NT2/D1 (cell line): ENCODE measurements around the gene FAM174C.
A peak's percentile ranks its signal among the peaks of the same experiment; 100 is the strongest.

Experiments
- DNase-seq: peaks from one replicate; pipeline ENCODE4 v3.0.0-alpha.2; 2011; ENCODE audit warnings: low read depth, low spot score
- H3K27me3 ChIP-seq: 2 replicates; pipeline ENCODE4 v1.6.0; 2011; ENCODE audit warnings: mild to moderate bottlenecking; ENCODE audit not compliant: insufficient read length, insufficient read depth
- H3K36me3 ChIP-seq: 2 replicates; pipeline ENCODE4 v1.6.1; 2011; ENCODE audit warnings: mild to moderate bottlenecking, low read length, mixed read lengths; ENCODE audit not compliant: insufficient read depth, insufficient read length
- H3K4me1 ChIP-seq: 2 replicates; pipeline ENCODE4 v1.5.1; 2011; ENCODE audit not compliant: insufficient read depth, insufficient read length
- H3K4me3 ChIP-seq: 2 replicates; pipeline ENCODE4 v1.5.1; 2011; ENCODE audit warnings: low read depth; ENCODE audit not compliant: insufficient read length
- H3K9ac ChIP-seq: 2 replicates; pipeline ENCODE4 v1.6.0; 2011; ENCODE audit warnings: low read depth; ENCODE audit not compliant: insufficient read length
- H3K9me3 ChIP-seq: 2 replicates; pipeline ENCODE4 v1.5.1; 2011; ENCODE audit warnings: mild to moderate bottlenecking, low read length; ENCODE audit not compliant: insufficient read depth
- SUZ12 ChIP-seq: IDR thresholded peaks from 2 replicates; pipeline ENCODE4 v1.6.1; 2011; ENCODE audit not compliant: insufficient read length, insufficient read depth; ENCODE audit errors: extremely low read depth
- YY1 ChIP-seq: IDR thresholded peaks from 2 replicates; pipeline ENCODE4 v1.6.1; 2011; ENCODE audit not compliant: insufficient read length, insufficient read depth
- ZNF274 ChIP-seq: IDR thresholded peaks from 2 replicates; pipeline ENCODE4 v1.6.1; 2011; ENCODE audit warnings: mild to moderate bottlenecking, low read depth, low read length

Gene FAM174C

DNA sequence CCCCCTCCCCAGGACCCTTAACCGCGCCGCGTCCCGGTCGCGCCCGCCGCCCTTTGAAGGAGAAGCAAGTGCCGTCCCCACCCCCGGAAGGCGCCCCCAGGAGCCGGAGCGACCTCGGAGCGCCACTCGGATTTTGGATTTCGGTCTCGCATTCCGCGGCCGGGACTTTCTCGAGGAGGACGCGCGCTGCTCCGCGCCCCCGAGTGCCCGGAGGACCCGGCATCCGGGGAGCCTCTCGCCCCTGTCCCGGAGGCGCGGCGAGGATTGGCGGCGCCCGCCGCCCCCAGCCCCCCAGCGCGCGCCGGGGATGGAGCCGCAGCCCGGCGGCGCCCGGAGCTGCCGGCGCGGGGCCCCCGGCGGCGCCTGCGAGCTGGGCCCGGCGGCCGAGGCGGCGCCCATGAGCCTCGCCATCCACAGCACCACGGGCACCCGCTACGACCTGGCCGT is 25.3 kb upstream of the FAM174C start:
- H3K27me3 ChIP-seq = no peaks in the 10 kb centered on the region
- H3K9me3 ChIP-seq = no peaks in the 10 kb centered on the region
- no peak for TF ChIP-seq SUZ12
- TF ChIP-seq ZNF274 = no peak
- no peak for TF ChIP-seq YY1
- H3K9ac ChIP-seq = peak overlapping the region; percentile 92
- H3K36me3 ChIP-seq = peaks cover 44% of the 10 kb centered on the region
- DNase-seq = no peak
- H3K4me3 ChIP-seq = peak overlapping the region; percentile 92
- peaks cover 28% of the 10 kb centered on the region for H3K4me1 ChIP-seq

DNA sequence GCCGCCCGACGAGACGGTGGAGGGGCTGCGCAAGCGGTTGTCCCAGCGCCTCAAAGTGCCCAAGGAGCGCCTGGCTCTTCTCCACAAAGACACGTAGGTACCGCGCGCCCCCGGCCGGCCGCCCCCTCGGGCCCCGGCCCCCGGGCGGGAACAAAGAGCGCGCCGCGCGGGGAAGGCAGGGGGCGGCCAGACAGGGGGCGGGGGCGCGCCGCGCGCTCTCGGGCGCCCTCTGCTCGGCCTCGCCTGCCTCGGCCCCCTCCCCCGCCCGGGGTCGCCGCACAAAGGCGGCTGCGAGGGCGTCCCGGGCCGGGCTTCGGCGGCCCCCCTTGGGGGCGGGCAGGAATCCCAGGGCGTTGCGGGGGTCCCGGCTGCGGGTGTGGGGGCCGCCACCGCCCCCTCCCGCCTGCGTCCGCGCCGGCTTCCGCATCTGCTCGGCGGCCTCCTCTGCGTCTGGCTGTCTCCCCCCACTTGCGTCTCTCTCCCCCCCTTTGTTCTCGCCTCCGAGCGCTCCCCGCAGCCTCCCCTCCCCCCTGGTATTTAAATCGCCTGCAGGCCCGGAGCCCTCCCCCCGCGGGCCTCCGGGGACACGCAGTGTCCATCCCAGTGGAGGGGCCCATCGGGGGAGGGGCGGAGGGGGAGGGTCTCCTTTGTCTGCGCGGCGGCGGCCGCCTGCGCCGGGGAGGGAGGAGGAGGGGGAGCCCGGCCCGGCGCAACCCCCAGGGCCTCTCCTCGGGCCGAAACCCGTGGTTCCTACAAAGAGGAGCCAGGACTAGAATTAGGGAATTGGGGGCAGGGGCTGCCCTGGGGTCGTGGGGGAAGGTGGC is 24.7 kb upstream of the FAM174C start:
- H3K27me3 ChIP-seq = no peaks in the 10 kb centered on the region
- DNase-seq = peak; percentile 91
- H3K9ac ChIP-seq = peak overlapping the region; percentile 96
- peaks cover 29% of the 10 kb centered on the region for H3K4me1 ChIP-seq
- TF ChIP-seq YY1 (no peak), ZNF274 (no peak), SUZ12 (no peak)
- peak overlapping the region; percentile 92 for H3K4me3 ChIP-seq
- H3K9me3 ChIP-seq = no peaks in the 10 kb centered on the region
- H3K36me3 ChIP-seq = peaks cover 45% of the 10 kb centered on the region

DNA sequence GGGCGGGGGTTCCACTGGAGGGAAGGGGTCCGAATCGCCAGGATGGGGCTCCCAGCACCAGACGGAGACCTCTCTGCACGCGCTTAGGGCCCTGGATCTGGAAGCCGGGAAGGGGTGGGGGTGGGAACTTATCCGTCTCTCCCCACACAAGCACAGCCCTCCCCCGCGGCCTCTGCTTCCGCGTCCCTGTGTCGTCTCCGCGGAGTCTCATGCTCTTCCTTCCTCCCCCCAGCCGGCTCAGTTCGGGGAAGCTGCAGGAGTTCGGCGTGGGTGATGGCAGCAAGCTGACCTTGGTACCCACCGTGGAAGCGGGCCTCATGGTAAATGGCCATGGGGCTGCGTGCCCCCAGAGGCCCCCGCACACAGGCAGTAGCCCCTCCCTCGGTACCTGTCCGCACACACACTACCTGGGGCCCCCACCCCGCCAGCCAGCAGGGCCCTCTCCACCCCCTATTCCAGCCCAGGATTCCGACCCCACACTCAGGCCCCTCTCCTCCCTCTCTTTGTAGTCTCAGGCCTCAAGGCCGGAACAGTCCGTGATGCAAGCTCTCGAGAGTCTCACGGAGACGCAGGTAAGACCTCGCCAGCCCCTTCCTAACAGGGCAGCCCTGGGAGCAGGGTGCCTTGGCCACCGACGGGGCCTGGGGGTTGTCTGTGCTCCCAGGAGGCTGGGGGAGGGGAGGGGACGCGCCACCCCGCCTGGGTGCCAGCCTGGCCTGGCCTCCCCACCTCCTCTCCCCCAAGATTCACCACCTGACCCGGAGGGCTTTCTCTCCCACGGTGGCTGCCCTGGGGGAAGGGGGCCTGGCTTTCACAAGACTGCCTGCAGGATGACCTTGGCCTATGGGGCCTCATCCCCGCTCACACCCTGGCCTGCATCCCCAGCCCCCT is 23.8 kb upstream of the FAM174C start:
- H3K4me3 ChIP-seq = peak overlapping the region; percentile 92
- peaks cover 30% of the 10 kb centered on the region for H3K4me1 ChIP-seq
- H3K9ac ChIP-seq = peak overlapping the region; percentile 96
- DNase-seq = no peak
- TF ChIP-seq YY1 (no peak), SUZ12 (no peak), ZNF274 (no peak)
- H3K27me3 ChIP-seq = no peaks in the 10 kb centered on the region
- H3K9me3 ChIP-seq = no peaks in the 10 kb centered on the region
- H3K36me3 ChIP-seq = peaks cover 52% of the 10 kb centered on the region

DNA sequence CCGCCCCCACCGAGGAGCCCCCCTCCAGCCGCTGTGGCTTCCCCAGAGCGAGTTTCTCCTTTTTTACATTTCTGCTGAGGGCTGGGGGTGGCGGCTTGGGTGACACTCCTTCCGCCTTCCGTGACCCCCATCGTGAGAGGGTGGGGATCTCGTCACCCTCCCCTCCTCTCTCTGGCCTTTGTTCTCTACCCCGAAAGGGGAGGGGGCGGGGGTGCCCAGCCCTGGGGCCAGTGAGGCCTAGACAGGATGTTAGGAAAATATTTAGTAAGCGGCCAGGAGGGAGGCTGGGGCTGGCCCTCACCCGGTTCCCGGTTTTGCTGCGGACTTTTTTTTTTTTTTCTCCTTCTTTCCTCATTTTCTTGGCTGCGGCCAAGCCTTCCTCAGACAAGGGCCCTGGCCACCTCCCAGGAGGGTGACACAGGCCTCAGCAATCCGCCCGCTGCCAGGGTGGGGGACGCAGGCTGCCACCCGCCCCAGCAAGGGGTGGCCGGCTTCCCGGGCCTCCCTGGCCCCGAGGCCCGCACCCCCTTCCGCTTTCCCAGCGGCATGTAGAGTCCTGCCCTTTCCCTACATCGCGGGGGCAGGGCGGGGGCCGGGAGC is 23.0 kb upstream of the FAM174C start:
- Histone ChIP-seq H3K27me3 (no peaks in the 10 kb centered on the region), H3K4me3 (peak overlapping the region; percentile 92), H3K9ac (peak overlapping the region; percentile 96), H3K9me3 (no peaks in the 10 kb centered on the region), H3K36me3 (peaks cover 59% of the 10 kb centered on the region), H3K4me1 (peaks cover 33% of the 10 kb centered on the region)
- no peak for TF ChIP-seq YY1
- TF ChIP-seq ZNF274 = no peak
- TF ChIP-seq SUZ12 = no peak
- DNase-seq = no peak

DNA sequence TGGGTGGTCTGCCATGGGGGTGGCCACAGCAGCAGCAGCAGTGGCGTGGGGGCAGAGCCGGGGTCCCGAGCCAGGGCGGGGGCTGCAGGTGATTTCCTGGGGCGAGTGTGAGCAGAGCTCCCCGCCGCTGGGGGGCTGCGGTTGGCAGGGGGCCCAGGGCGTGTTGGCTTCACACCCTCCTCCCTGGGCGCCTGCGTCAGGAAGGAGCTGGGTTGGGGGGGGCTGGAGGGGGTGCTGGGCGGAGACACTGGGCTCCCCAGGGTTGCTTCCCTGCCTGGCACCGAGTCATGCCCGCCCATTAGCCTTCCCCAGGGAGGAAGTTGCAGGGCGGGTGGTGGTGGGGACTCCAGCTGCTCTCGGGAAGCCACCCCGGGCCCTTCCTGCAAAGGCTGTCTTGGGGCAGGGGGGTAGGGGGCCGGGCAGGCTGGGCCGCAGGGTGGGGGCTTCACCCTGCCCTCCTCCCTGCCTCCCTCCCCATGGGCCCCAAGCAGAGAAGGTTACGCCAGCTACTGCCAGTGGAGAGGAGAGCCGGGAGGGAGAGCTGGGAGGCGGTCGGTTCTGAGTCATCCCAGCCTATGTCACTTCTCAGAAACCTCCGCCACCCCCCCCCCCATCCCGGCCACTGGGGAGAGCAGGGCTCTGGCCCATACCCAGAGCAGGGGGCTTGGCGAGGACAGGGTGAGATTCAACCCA is 22.4 kb upstream of the FAM174C start:
- no peaks in the 10 kb centered on the region for H3K27me3 ChIP-seq
- DNase-seq = no peak
- peaks cover 29% of the 10 kb centered on the region for H3K4me1 ChIP-seq
- TF ChIP-seq ZNF274 (no peak), SUZ12 (no peak), YY1 (no peak)
- H3K36me3 ChIP-seq = peaks cover 65% of the 10 kb centered on the region
- peak overlapping the region; percentile 96 for H3K9ac ChIP-seq
- no peaks in the 10 kb centered on the region for H3K9me3 ChIP-seq
- peak overlapping the region; percentile 38 for H3K4me3 ChIP-seq

DNA sequence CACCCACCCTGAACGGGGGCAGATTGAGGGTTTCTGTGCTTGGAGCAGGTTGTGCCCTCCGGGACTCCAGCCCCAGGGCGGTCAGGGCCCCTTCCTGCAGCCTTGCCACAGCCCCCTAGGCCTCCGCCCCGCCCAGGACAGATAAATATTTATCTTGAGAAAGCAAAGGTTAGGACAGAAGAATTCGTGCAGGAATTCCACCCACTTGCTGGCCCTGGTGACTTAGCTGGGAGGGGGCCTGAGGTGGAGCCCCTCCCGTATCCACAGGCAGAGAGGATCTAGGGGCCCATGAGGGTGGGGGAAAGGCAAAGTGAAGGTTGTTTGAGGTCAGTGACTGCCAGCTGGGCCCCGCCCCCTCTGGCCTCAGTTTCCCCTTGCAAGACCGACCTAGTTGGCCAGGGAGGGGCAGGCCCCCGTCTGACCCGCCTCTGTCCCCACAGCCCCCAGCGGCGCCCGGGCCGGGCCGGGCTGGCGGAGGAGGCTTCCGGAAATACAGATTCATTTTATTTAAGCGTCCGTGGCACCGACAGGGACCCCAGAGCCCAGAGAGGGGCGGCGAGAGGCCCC is 21.7 kb upstream of the FAM174C start:
- Histone ChIP-seq H3K4me1 (peaks cover 29% of the 10 kb centered on the region), H3K9me3 (no peaks in the 10 kb centered on the region), H3K27me3 (no peaks in the 10 kb centered on the region), H3K36me3 (peaks cover 70% of the 10 kb centered on the region), H3K4me3 (no peak overlapping the region), H3K9ac (peak overlapping the region; percentile 54)
- no peak for TF ChIP-seq YY1
- no peak for TF ChIP-seq SUZ12
- TF ChIP-seq ZNF274 = no peak
- DNase-seq = no peak
